Natural killer cell (primary cell): Measurements from ENCODE around the gene MPND. TPM values are rescaled to one million over a fixed set of nuclear protein-coding genes. Genes with fewer than 3 reads are reported as not detected.

Experiments used
- ATAC-seq, 3 donors: fragments of 150-1000 bp in 2 of 3; fragments of 200-7000 bp in 1 of 3; cut with Tn5 transposase; 1 replicate in 1 of 3; 2 replicates in 2 of 3; pipeline ENCODE4 v1.10.0; 2021; ENCODE audit warnings: mild to moderate bottlenecking in 2 of 3, moderate library complexity in 2 of 3
- DNase-seq, 2 donors: peaks; one replicate each; pipeline versions ENCODE4 v3.0.0 to v3.0.0-alpha.2; 2013 to 2021; ENCODE audit warnings: mixed read lengths in 1 of 2
- H3K27ac ChIP-seq: one replicate; pipeline ENCODE4 v1.5.1; 2013; ENCODE audit warnings: mild to moderate bottlenecking, low read length
- H3K27me3 ChIP-seq: one replicate; pipeline ENCODE4 v1.6.1; 2013; ENCODE audit warnings: low read length; ENCODE audit not compliant: control insufficient read depth, insufficient read depth
- H3K36me3 ChIP-seq: one replicate; pipeline ENCODE4 v1.6.1; 2013; ENCODE audit warnings: low read length; ENCODE audit not compliant: control insufficient read depth, insufficient read depth
- H3K4me1 ChIP-seq: one replicate; pipeline ENCODE4 v1.6.1; 2013; ENCODE audit warnings: low read length; ENCODE audit not compliant: control insufficient read depth, insufficient read depth
- H3K4me3 ChIP-seq: one replicate; pipeline ENCODE4 v1.5.1; 2013; ENCODE audit warnings: low read length
- H3K9me3 ChIP-seq: one replicate; pipeline ENCODE4 v1.6.1; 2013; ENCODE audit warnings: low read length; ENCODE audit not compliant: control insufficient read depth, insufficient read depth
- H3K27ac Mint-ChIP-seq, 2 donors: one replicate each; pipeline ENCODE4 v1.8.0; 2022; ENCODE audit warnings: mild to moderate bottlenecking in 2 of 2, mixed read lengths in 2 of 2, moderate library complexity in 1 of 2
- H3K27me3 Mint-ChIP-seq, 2 donors: one replicate each; pipeline ENCODE4 v1.8.0; 2022; ENCODE audit warnings: low read depth in 2 of 2, mixed read lengths in 2 of 2
- H3K36me3 Mint-ChIP-seq: one replicate; pipeline ENCODE4 v1.8.0; 2022; ENCODE audit warnings: mixed read lengths
- H3K4me1 Mint-ChIP-seq, 2 donors: one replicate each; pipeline ENCODE4 v1.8.0; 2022; ENCODE audit warnings: mixed read lengths in 2 of 2
- H3K4me3 Mint-ChIP-seq: one replicate; pipeline ENCODE4 v1.8.0; 2022; ENCODE audit warnings: mild to moderate bottlenecking, moderate library complexity, mixed read lengths
- H3K9me3 Mint-ChIP-seq, 2 donors: one replicate each; pipeline ENCODE4 v1.8.0; 2022; ENCODE audit warnings: mixed read lengths in 2 of 2
- WGBS: methylation state at CpG from one replicate; pipeline ENCODE4 v1.1.7; 2013; ENCODE audit warnings: missing lambda C conversion rate; ENCODE audit not compliant: insufficient coverage; 5-methylcytosine and 5-hydroxymethylcytosine counted together
- intact Hi-C: fragments of 100-400 bp; cut with micrococcal nuclease; formaldehyde crosslinking; loops from one replicate; pipeline ENCODE4 v1.14.2; 2022
- total RNA-seq, 4 donors: library from RNA; stranded (reverse); fragments of 120-200 nt in 1 of 4; gene quantifications; one replicate each; pipeline versions ENCODE4 v1.2.3 to v1.2.4, GENCODE V29; 2013 to 2022
- TF ChIP-seq, protein P1 (sequence below): fragments of 200-600 bp; IDR thresholded peaks from one replicate; pipeline ENCODE4 v1.8.0; 2022; ENCODE audit warnings: antibody characterized with exemption

MPND gene
- total RNA-seq, 3 donors from 2014 or later (not counting 1 experiment from before 2014, with no cell fraction given): 30.4 to 38.4 (median 31.1) TPM

DNA sequence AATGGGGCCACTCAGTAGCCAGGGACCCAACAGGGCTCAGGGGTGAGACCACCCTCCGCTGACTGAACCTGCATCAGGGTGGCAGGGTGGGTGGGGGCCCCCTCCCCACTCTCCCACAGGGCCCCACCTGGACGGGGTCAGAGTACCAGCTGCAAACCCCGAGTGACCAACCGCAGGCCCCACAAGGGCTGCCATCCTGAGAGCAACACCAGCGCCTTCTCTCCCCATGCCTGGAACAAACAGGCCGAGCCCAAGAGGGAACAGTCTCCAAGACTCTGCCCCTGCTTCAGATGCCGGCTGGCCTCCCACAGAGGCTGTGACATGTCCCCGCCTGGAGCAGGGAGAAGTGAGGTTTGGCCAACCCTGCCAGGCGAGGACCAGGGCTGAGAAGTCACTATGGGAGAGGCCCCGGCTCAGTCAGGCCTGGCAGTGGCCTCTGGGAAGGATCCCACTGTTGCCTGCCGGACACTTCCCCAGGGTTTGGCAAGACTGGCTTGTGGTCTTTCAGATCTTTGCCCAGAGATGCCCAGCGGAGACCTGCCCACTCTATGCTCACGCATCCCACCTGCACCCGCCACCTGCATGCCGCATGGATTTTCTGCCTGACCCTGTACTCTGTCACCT, 27.2 kb downstream of the MPND start:
- Histone ChIP-seq H3K9me3 (no peaks in the 10 kb centered on the region), H3K27me3 (no peaks in the 10 kb centered on the region), H3K4me1 (peaks cover 80% of the 10 kb centered on the region), H3K4me3 (peak overlapping the region; percentile 43), H3K36me3 (peaks cover 8% of the 10 kb centered on the region), H3K27ac (peak overlapping the region; percentile 85)
- intact Hi-C loops: loop anchor here (2.0 kb wide), 1 partner anchor 28 kb away; no protein-coding TSS in a partner anchor
- no peaks in the 10 kb centered on the region for H3K27me3 Mint-ChIP-seq
- peak overlapping the region; percentile 93 for H3K27ac Mint-ChIP-seq
- ATAC-seq: no peak
- no peak for DNase-seq
- peak overlapping the region; percentile 92 for H3K4me3 Mint-ChIP-seq
- H3K36me3 Mint-ChIP-seq: no peaks in the 10 kb centered on the region
- peaks cover 30 to 56% of the 10 kb centered on the region in 2 donors for H3K4me1 Mint-ChIP-seq
- no peaks in the 10 kb centered on the region for H3K9me3 Mint-ChIP-seq
- 88% methylated on average over 15 of the region's 15 CpGs for WGBS
- TF ChIP-seq, protein P1, sequence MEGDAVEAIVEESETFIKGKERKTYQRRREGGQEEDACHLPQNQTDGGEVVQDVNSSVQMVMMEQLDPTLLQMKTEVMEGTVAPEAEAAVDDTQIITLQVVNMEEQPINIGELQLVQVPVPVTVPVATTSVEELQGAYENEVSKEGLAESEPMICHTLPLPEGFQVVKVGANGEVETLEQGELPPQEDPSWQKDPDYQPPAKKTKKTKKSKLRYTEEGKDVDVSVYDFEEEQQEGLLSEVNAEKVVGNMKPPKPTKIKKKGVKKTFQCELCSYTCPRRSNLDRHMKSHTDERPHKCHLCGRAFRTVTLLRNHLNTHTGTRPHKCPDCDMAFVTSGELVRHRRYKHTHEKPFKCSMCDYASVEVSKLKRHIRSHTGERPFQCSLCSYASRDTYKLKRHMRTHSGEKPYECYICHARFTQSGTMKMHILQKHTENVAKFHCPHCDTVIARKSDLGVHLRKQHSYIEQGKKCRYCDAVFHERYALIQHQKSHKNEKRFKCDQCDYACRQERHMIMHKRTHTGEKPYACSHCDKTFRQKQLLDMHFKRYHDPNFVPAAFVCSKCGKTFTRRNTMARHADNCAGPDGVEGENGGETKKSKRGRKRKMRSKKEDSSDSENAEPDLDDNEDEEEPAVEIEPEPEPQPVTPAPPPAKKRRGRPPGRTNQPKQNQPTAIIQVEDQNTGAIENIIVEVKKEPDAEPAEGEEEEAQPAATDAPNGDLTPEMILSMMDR: no peak

DNA sequence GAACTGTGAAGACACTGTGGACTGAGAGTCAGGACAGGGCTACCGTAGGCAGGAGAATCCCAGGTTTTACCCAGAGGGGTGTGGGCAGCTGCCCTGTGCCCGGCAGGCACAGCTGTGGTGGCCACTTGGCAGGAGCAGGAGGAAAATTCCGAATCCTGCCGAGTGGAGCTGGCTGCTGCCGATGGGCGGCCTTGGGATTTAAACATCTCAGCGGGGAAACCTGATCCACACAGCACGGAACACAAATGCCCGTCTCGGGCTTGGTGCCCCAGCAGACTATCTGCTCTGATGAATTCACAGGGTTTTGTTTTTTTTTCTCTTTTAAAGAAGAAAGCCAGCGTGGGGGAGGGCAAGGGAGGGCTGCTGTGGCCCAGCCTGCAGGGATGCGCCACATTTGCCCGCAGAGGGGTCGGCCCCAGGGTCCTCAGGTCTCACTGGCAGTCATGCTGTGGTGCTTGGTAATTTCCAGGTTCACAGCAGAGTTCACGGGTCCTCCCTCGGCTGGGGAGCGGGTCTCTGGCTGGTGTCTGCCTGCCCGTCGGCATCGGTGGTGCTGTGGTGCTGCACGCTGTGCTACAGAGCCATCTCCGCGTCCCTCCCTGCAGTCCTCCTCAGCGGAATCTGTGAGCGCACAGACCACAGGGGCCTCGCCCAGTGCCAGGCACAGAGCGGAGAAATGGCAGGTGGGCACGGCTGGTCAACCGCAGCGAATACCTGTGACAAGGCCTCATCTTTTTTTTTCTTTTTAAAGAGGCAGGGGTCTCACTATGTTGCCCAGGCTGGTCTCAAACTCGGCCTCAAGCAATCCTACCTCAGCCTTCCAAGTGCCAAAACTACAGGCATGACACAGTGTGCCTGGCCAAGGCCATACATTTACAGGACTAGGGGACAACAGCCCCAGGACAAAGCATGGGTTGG, 28.1 kb downstream of the MPND start:
- peak overlapping the region; percentile 85 for H3K27ac ChIP-seq
- no peak for ATAC-seq
- H3K9me3 ChIP-seq: no peaks in the 10 kb centered on the region
- Mint-ChIP-seq H3K4me1 (peaks cover 34 to 60% of the 10 kb centered on the region in 2 donors), H3K9me3 (no peaks in the 10 kb centered on the region), H3K4me3 (no peak overlapping the region), H3K27ac (peak overlapping the region; percentile 93), H3K27me3 (no peaks in the 10 kb centered on the region), H3K36me3 (no peaks in the 10 kb centered on the region)
- no peak for DNase-seq
- H3K36me3 ChIP-seq: peaks cover 2% of the 10 kb centered on the region
- H3K4me3 ChIP-seq: no peak overlapping the region
- intact Hi-C loops: loop anchor here (2.0 kb wide), 1 partner anchor 27 kb away; no protein-coding TSS in a partner anchor
- TF ChIP-seq, protein P1: no peak
- no peaks in the 10 kb centered on the region for H3K27me3 ChIP-seq
- 94% methylated on average over 31 of the region's 31 CpGs for WGBS
- H3K4me1 ChIP-seq: peaks cover 90% of the 10 kb centered on the region

DNA sequence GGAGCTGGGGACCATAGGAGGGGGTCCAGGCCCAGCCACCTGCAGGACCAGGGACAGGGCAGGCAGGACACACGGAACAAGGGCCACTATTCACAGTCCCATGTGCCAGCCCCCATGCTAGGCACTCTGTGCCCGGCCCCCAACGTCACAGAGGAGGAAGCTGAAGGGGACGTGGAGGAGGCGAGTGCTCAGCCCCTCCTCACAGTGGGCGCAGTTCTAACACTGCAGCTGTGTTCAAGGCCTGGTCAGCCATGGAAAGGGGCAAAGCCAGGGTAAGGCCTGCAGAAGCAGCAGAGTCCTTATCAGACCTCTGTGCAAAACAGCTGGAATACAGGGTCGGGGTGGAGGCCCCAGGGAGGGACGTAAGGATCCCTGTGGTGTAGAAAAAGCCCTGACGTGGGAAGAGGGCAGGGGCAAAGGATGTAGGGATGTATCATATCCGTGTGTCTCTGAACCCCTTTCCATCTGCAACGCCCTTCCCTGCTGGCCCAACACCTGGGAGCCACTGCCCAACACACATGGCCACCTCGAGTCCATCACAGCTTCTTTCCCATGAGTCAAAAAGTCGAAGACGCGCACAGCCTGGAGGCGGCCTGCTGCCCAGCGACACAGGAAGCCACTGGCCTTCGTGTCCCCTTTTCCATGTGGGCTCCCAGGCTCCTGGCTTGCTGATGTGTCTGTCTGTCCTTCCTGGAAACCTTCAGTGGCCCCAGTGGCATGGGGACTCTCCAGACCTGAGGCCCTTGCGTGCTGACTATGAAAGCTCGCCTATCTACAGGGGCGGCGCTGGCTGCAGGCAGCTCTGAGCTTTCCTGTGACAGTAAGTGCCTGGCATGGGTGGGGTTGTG, 29.0 kb downstream of the MPND start:
- Histone ChIP-seq H3K4me1 (peaks cover 97% of the 10 kb centered on the region), H3K9me3 (no peaks in the 10 kb centered on the region), H3K36me3 (no peaks in the 10 kb centered on the region), H3K27ac (no peak overlapping the region), H3K27me3 (no peaks in the 10 kb centered on the region), H3K4me3 (no peak overlapping the region)
- no peaks in the 10 kb centered on the region for H3K9me3 Mint-ChIP-seq
- H3K4me3 Mint-ChIP-seq: no peak overlapping the region
- TF ChIP-seq, protein P1: no peak
- H3K27ac Mint-ChIP-seq: no peak overlapping the region
- no peaks in the 10 kb centered on the region for H3K36me3 Mint-ChIP-seq
- no peaks in the 10 kb centered on the region for H3K27me3 Mint-ChIP-seq
- ATAC-seq (no peak), DNase-seq (no peak)
- 93% methylated on average over 22 of the region's 22 CpGs for WGBS
- intact Hi-C loops: no loop called here
- H3K4me1 Mint-ChIP-seq: peaks cover 37 to 61% of the 10 kb centered on the region in 2 donors
